ENCODE results near the gene FSTL4. TPM values are rescaled to one million over a fixed set of nuclear protein-coding genes. Genes with fewer than 3 reads are reported as not detected.

Gene FSTL4
- total RNA-seq, 2 experiments from 2014 or later: not detected

DNA sequence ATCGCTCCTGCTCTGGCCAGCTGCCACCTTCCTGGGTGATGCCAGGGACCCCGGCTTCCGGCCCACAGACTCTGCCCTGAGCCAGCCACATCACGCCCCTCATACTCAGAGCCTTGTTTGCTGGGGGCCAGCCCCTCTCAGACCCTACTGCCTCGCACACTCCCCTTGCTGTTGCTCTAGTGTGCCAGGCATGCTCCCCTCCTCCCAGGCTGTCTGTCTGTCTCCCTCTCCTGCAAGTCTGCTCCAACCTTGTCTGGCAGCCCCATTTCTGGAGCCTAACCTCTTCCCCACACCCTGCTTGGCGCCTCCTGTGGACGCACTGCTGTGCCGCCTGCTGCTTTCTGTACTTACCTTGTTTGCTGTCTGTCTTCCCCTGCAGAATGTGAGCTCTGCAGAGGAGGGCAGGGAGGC, 375.8 kb downstream of the FSTL4 start:
- intact Hi-C loops (cut with micrococcal nuclease; ENCODE audit: unreplicated experiment): no loop called here
- no peak for DNase-seq (ENCODE audit: low spot score)
- CTCF ChIA-PET (ENCODE audit: unreplicated experiment): interaction anchor here (0.6 kb wide), 1 partner anchor 67 kb away, joined by 3 read pairs; no protein-coding TSS in a partner anchor
- Histone ChIP-seq H3K79me2 (ENCODE audit: insufficient read depth, low read depth, low read length) (no peaks in the 10 kb centered on the region), H3K4me1 (ENCODE audit: insufficient read depth, low read length, poor library complexity, severe bottlenecking) (no peaks in the 10 kb centered on the region), H3K36me3 (ENCODE audit: insufficient read depth, low read length) (no peaks in the 10 kb centered on the region), H2AFZ (ENCODE audit: low read length) (no peak overlapping the region), H3K9me3 (ENCODE audit: low read length) (no peaks in the 10 kb centered on the region), H3K27ac (ENCODE audit: low read depth, low read length, poor library complexity, severe bottlenecking) (no peak overlapping the region), H4K20me1 (ENCODE audit: insufficient read depth, low read length) (no peaks in the 10 kb centered on the region), H3K4me3 (ENCODE audit: low read depth, low read length, poor library complexity, severe bottlenecking) (no peak overlapping the region), H3K9me2 (ENCODE audit: insufficient read depth, low read length) (no peaks in the 10 kb centered on the region), H3K4me2 (ENCODE audit: low read length) (no peak overlapping the region)
- POLR2A ChIA-PET: interaction anchor here (0.6 kb wide), 1 partner anchor 15 kb away, joined by 3 read pairs; no protein-coding TSS in a partner anchor
- TF ChIP-seq, protein P1, sequence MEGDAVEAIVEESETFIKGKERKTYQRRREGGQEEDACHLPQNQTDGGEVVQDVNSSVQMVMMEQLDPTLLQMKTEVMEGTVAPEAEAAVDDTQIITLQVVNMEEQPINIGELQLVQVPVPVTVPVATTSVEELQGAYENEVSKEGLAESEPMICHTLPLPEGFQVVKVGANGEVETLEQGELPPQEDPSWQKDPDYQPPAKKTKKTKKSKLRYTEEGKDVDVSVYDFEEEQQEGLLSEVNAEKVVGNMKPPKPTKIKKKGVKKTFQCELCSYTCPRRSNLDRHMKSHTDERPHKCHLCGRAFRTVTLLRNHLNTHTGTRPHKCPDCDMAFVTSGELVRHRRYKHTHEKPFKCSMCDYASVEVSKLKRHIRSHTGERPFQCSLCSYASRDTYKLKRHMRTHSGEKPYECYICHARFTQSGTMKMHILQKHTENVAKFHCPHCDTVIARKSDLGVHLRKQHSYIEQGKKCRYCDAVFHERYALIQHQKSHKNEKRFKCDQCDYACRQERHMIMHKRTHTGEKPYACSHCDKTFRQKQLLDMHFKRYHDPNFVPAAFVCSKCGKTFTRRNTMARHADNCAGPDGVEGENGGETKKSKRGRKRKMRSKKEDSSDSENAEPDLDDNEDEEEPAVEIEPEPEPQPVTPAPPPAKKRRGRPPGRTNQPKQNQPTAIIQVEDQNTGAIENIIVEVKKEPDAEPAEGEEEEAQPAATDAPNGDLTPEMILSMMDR (conservative IDR thresholded peaks at IDR 0.05; ENCODE audit: low read length): no peak
- TF ChIP-seq EZH2phosphoT487 (IDR thresholded peaks at IDR 0.05; ENCODE audit: borderline replicate concordance, low read depth, low read length): no peak
- BruUV-seq (replicated peaks): no TSS peak

DNA sequence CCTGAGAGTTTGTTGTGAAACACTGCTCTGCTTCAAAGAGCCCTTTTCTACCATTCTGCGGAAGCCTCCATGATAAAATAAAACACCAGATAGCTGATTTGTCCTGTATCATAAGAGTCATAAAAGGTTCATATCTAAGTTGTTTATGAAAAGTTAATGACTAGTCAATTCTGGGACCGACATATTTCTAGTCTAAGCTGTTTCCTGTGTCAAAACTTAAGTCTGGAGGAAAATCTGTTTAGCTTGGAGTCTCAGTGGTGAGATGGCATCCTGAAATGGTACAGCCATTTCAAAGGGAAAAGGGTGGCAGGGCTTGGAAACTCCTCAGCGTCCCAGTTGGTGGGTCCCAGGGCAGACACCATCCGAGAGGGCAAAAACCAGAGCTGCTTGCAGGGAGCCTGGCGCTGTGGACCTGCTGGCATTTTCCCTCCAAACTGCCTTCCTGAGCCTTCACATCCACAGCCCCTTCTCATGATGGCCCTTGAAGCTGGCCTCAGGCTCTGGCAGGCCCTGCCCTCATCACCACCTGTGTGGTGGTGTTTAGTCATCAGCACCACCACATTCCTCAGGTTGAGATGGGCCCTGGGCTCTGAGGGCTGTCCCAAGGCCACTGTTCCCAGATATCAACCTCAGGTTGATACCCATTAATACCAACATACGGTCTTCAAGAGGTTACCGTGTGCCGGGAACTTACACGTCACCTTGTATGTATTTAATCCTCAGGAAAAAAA, 376.5 kb downstream of the FSTL4 start:
- DNase-seq (ENCODE audit: low spot score): no peak
- intact Hi-C loops (cut with micrococcal nuclease; ENCODE audit: unreplicated experiment): no loop called here
- no peaks in the 10 kb centered on the region for H3K9me3 ChIP-seq (ENCODE audit: low read length)
- no peak overlapping the region for H3K4me3 ChIP-seq (ENCODE audit: low read depth, low read length, poor library complexity, severe bottlenecking)
- H3K4me1 ChIP-seq (ENCODE audit: insufficient read depth, low read length, poor library complexity, severe bottlenecking): no peaks in the 10 kb centered on the region
- H3K4me2 ChIP-seq (ENCODE audit: low read length): no peak overlapping the region
- H4K20me1 ChIP-seq (ENCODE audit: insufficient read depth, low read length): no peaks in the 10 kb centered on the region
- no peaks in the 10 kb centered on the region for H3K9me2 ChIP-seq (ENCODE audit: insufficient read depth, low read length)
- ChIA-PET POLR2A (interaction anchor here (0.6 to 1.1 kb wide), 2 partner anchors 17 to 1541 kb away, joined by 3 to 5 read pairs; no protein-coding TSS in a partner anchor), CTCF (ENCODE audit: unreplicated experiment) (no interaction called here)
- no peaks in the 10 kb centered on the region for H3K36me3 ChIP-seq (ENCODE audit: insufficient read depth, low read length)
- no peak overlapping the region for H2AFZ ChIP-seq (ENCODE audit: low read length)
- no peak overlapping the region for H3K27ac ChIP-seq (ENCODE audit: low read depth, low read length, poor library complexity, severe bottlenecking)
- TF ChIP-seq, protein P1 (conservative IDR thresholded peaks at IDR 0.05; ENCODE audit: low read length): no peak
- TF ChIP-seq EZH2phosphoT487 (IDR thresholded peaks at IDR 0.05; ENCODE audit: borderline replicate concordance, low read depth, low read length): no peak
- H3K79me2 ChIP-seq (ENCODE audit: insufficient read depth, low read depth, low read length): no peaks in the 10 kb centered on the region
- no TSS peak for BruUV-seq (replicated peaks)

DNA sequence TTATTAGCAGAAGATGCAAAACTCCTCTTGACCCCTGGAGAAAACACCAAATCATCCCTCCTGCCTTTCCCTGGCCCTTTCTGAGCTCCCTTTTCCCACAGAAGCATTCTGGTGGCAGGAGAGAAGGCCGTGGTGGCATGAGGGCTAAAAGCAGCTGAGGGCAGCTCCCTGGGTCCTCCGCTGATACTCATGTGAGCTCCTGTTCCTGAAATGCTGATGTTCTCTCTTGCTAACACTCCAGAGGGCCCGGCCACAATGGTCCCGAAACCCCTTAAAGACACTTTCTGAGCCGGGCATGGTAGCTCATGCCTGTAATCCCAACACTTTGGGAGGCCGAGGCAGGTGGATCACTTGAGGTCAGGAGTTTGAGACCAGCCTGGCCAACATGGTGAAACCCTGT, 377.4 kb downstream of the FSTL4 start:
- no peaks in the 10 kb centered on the region for H3K4me1 ChIP-seq (ENCODE audit: insufficient read depth, low read length, poor library complexity, severe bottlenecking)
- no peaks in the 10 kb centered on the region for H3K9me2 ChIP-seq (ENCODE audit: insufficient read depth, low read length)
- TF ChIP-seq, protein P1 (conservative IDR thresholded peaks at IDR 0.05; ENCODE audit: low read length): no peak
- TF ChIP-seq EZH2phosphoT487 (IDR thresholded peaks at IDR 0.05; ENCODE audit: borderline replicate concordance, low read depth, low read length): no peak
- no peaks in the 10 kb centered on the region for H3K36me3 ChIP-seq (ENCODE audit: insufficient read depth, low read length)
- intact Hi-C loops (cut with micrococcal nuclease; ENCODE audit: unreplicated experiment): no loop called here
- no peak overlapping the region for H2AFZ ChIP-seq (ENCODE audit: low read length)
- no TSS peak for BruUV-seq (replicated peaks)
- no peak overlapping the region for H3K27ac ChIP-seq (ENCODE audit: low read depth, low read length, poor library complexity, severe bottlenecking)
- H3K79me2 ChIP-seq (ENCODE audit: insufficient read depth, low read depth, low read length): no peaks in the 10 kb centered on the region
- H3K4me3 ChIP-seq (ENCODE audit: low read depth, low read length, poor library complexity, severe bottlenecking): no peak overlapping the region
- H3K9me3 ChIP-seq (ENCODE audit: low read length): no peaks in the 10 kb centered on the region
- ChIA-PET CTCF (ENCODE audit: unreplicated experiment) (no interaction called here), POLR2A (interaction anchor here (1.1 kb wide), 1 partner anchor 16 kb away, joined by 5 read pairs; no protein-coding TSS in a partner anchor)
- H3K4me2 ChIP-seq (ENCODE audit: low read length): no peak overlapping the region
- no peak for DNase-seq (ENCODE audit: low spot score)
- H4K20me1 ChIP-seq (ENCODE audit: insufficient read depth, low read length): no peaks in the 10 kb centered on the region
